GOT3 (cell line): ENCODE data around the gene OR2B6.

ENCODE experiments used
- DNase-seq: peaks from one replicate; lab custom pipeline; 2025; ENCODE audit warnings: mixed read lengths; lab: John Stamatoyannopoulos, UW

The OR2B6 gene

DNA sequence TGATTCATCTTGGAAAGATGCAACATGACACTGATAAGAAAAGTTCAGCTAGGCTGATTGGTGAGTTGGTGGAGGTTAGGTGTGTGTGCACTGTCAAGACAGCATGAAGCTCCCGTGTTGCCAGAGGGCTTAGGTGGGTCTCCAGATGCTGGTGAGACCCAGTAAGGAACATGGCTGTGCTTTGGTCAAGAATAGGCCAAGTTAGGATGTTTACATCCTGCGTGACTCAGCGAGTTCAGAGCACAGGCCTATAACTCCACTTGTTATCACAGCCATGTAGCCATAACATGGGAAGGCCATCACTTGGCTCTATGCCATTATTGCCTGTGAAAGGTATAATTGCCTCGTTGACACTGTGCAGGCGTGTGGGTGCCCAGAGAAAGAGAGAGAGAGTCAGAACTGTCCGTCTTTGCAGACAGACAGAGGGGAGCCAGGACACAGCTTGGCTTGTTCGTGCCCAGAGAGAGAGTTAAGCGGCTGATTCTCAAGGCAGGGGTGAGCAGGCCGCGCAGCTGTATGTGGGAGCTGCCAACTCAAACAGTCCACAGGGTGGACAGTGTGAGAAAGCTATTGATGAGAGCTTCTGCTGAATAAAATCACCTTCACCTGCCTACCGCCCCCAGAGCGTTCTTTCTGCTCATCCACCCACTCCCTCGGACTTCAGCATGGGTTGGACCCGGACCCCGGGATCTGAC, 43.5 kb downstream of the OR2B6 start:
- no peak for DNase-seq

DNA sequence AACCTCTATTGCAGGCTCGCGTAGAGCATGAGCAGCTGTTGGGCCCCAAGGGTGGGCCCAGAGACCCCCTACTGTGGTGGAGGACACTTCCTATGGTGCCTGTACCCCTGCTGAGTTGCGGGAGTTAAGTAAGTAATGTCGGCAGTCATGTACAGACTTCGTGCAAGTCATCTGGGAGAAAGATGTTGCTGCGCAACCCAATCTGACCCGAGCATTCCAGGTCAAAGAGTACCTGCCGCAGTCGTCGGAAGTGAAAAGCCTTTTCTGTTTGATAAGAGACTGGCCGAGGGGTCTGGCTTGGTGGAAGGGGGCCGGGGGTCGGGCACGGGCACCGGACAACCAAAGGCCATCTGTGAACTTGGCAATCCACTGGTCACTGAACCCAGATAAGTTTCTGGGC, 44.3 kb downstream of the OR2B6 start:
- DNase-seq = no peak

DNA sequence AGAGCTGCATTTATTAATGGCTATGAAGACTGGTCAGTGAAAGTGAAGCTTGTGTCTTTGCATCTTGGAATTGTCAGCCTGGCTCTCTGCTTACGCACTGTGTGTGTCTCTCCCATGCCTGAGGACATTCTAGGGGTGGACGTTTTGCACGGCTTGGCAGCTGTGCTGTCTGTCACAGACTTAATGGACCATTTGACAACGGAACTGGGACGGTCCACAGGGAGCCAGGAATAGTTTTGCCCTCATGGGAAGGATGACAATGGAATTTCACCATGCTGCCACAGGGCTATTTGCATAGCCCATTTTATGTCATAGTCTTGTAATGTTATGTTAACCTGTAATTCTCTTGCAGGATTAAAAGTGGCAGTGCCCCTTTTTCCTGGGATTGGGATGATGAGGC, 44.7 kb downstream of the OR2B6 start:
- no peak for DNase-seq

DNA sequence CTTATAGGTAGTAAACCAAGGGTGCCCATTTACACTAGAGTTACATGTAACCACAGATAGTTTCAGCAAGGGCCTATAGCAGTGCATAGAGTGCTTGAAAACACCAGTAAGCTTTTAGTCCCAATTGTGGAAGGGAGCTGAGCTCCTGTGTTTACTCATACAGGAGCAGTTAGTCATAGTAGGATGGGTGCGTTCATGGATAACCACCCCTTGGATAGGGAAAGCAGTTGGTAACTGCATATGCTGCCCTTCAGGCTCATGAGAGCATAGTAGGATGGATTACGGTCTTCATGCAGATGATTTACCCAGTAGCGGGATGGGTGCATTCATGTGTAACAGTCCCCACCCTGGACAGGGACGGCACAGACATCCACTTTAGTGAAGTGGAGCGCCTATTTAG, 45.1 kb downstream of the OR2B6 start:
- no peak for DNase-seq

DNA sequence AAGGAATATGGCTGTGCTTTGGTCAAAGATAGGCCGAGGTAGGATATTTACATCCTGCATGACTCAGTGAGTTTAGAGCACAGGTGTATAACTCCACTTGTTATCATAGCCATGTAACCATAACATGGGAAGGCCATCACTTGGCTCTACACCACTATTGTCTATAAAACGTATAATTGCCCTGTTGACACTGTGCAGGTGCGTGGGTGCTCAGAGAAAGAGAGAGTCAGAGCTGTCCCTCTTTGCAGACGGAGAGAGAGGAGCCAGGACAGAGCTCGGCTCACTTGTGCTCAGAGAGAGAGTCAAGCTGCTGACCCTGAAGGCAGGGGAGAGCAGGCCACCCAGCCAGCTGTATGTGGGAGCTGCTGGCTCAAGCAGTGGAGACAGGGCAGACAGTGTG, 46.0 kb downstream of the OR2B6 start:
- DNase-seq = no peak

DNA sequence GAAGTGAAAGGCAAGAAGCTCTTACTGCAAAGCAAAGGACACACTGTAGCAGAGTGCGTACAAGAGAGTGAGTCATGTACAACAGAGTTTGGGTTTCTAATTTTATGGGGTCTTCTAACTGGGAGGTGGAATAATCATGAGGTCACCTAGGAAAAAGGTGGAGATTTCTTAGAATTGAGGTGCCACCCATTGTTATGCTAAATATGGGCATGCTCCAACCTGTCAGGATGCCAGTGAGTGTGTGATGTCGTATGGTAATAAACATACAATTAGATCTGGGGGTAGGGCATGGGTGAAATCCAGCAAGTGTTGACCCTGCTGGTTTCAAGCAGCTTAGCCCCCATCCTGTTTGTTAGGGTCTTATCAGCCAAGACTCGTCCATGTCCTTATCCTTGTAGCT, 46.6 kb downstream of the OR2B6 start:
- no peak for DNase-seq

DNA sequence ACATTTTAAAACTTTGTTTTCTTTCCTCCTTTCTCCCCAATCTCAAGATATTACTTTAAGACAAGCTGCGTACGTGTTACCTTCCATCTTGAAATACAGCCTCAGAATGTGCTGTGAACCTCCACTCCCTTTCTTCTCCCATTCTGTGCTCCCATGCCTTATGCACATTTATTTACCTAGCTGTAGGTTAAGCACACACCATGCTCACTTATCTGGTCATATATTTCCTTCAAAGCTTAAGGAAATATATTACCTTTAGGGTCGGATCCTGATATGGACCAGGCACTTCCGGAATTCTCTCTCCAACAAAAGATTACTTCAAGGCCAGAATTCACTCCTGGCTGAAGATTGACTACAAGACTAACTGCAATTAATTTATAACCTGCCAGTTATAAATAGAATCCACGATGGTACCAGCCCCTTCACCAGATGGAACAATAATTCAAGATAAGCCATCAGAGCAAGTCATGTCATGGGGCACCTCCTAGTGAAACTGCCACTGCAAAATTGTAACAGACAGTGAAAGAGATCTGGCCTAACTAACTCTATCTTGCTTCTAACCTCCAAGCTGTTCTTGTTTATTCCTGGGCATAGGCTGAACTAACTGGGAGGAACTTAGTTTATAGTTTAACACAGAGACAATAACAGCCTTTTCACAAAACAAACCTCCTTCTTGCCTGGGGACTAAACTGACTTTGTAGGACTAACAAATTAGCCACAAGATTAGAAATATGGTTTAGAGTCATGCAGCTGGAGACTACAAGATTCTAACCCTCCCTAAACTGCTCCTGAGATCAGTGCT, 47.5 kb downstream of the OR2B6 start:
- no peak for DNase-seq

DNA sequence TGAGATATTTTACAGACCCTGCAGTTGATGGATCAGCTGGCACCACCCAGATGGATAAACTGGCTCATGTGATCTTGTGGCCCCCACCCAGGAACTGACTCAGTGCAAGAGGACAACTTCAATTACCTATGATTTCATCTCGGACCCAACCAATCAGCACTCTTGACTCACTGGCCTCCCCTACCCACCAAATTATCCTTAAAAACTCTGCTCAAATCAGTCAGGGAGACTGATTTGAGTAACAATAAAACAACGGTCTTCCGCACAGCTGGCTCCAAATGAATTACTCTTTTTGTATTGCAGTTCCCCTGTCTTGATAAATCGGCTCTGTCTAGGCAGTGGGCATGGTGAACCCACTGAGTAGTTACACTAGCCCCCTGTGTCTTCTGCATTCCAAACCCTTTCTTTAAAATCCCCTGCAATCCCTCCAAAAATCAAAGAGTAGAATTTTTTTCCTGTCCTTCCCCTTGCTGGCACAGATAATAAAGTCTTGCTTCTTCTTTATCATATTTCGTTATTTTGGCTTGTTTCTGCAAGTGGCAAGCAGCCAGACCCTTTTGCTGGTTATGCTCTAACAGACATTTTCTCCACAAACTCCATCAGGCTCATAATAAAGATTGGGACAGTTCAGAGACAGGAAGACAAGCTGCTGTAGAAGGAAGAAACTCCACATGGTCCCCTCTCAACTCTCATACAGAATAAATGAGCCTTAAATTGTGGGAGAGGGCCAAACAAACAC, 48.3 kb downstream of the OR2B6 start:
- DNase-seq = no peak

DNA sequence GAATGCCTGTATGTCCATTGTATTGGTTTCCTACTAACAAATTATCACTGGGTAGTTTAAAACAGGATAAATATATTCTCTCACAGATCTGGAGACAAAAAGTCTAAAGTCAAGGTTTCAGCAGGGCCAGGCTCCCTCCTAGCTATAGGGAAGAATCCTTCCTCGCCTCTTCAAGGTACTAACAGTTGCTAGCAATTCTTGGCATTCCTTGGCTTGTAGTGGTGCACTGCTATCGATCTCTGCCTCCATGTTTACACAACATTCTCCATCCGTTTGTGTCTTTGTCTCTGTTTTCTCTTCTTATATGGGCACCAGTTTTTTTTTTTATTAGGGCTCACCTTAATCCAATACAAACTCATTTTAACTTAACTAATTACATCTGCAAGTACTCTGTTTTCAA, 48.9 kb downstream of the OR2B6 start:
- DNase-seq = no peak
